Right lung (tissue), 10 donors: ENCODE measurements around the gene ARHGAP28. TPM values are rescaled to one million over a fixed set of nuclear protein-coding genes. Genes with fewer than 3 reads are reported as not detected.
A peak's percentile ranks its signal among the peaks of the same experiment; 100 is the strongest.

ENCODE experiments used
- DNase-seq, 2 donors: peaks; one replicate each; pipeline ENCODE4 v3.0.0-alpha.2; 2013
- long read RNA-seq, 8 donors: transcript quantifications; one replicate each; lab custom pipeline, GENCODE V29; 2026
- polyA plus RNA-seq, 5 donors: library from polyadenylated mRNA; unstranded; fragments of 120-200 nt; gene quantifications; one replicate each; pipeline versions ENCODE4 v1.2.1 to v1.2.3, GENCODE V29; 2013; ENCODE audit warnings: inconsistent platforms in 1 of 5, low replicate concordance in 1 of 5; ENCODE audit not compliant: insufficient read length in 5 of 5, insufficient read depth in 1 of 5

Gene ARHGAP28, protein sequence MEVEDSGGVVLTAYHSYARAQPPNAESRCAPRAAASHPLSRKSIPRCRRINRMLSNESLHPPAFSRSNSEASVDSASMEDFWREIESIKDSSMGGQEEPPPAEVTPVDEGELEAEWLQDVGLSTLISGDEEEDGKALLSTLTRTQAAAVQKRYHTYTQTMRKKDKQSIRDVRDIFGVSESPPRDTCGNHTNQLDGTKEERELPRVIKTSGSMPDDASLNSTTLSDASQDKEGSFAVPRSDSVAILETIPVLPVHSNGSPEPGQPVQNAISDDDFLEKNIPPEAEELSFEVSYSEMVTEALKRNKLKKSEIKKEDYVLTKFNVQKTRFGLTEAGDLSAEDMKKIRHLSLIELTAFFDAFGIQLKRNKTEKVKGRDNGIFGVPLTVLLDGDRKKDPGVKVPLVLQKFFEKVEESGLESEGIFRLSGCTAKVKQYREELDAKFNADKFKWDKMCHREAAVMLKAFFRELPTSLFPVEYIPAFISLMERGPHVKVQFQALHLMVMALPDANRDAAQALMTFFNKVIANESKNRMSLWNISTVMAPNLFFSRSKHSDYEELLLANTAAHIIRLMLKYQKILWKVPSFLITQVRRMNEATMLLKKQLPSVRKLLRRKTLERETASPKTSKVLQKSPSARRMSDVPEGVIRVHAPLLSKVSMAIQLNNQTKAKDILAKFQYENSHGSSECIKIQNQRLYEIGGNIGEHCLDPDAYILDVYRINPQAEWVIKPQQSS
- 100 to 1,000 TPM; 144 to 304 (median 225) TPM for polyA plus RNA-seq
- long read RNA-seq, donor 1, transcript ARHGAP28-203 (18 exons, 2,295 nt) = major isoform, 20 of 139 reads
- long read RNA-seq, donor 1, transcript ARHGAP28-211 (1 exons, 1,960 nt) = minor isoform, 14 of 139 reads
- long read RNA-seq, donor 1, partial matches to known transcripts = 104 of 139 reads
- long read RNA-seq, donor 1, other reads (novel, unspliced or antisense) = 0 of 139 reads
- long read RNA-seq, donor 2, full-length matches to known transcripts = 14 of 14 reads
- long read RNA-seq, donor 2, partial matches to known transcripts = 0 of 14 reads
- long read RNA-seq, donor 2, other reads (novel, unspliced or antisense) = 0 of 14 reads
- long read RNA-seq, donor 3, transcript ARHGAP28-211 (1 exons, 1,960 nt) = minor isoform, 5 of 101 reads
- long read RNA-seq, donor 3, transcript ARHGAP28-203 (18 exons, 2,295 nt) = major isoform, 11 of 101 reads
- long read RNA-seq, donor 3, partial matches to known transcripts = 84 of 101 reads
- long read RNA-seq, donor 3, other reads (novel, unspliced or antisense) = 0 of 101 reads
- long read RNA-seq, donor 4, full-length matches to known transcripts = 22 of 27 reads
- long read RNA-seq, donor 4, partial matches to known transcripts = 5 of 27 reads
- long read RNA-seq, donor 4, other reads (novel, unspliced or antisense) = 0 of 27 reads
- long read RNA-seq, donor 5, full-length matches to known transcripts = 26 of 35 reads
- long read RNA-seq, donor 5, partial matches to known transcripts = 9 of 35 reads
- long read RNA-seq, donor 5, other reads (novel, unspliced or antisense) = 0 of 35 reads
- long read RNA-seq, donor 6, full-length matches to known transcripts = 19 of 19 reads
- long read RNA-seq, donor 6, partial matches to known transcripts = 0 of 19 reads
- long read RNA-seq, donor 6, other reads (novel, unspliced or antisense) = 0 of 19 reads
- long read RNA-seq, donor 7, transcript ARHGAP28-211 (1 exons, 1,960 nt) = minor isoform, 6 of 24 reads
- long read RNA-seq, donor 7, transcript ARHGAP28-203 (18 exons, 2,295 nt) = major isoform, 17 of 24 reads
- long read RNA-seq, donor 7, partial matches to known transcripts = 0 of 24 reads
- long read RNA-seq, donor 7, other reads (novel, unspliced or antisense) = 0 of 24 reads
- long read RNA-seq, donor 8, partial matches to known transcripts = 8 of 14 reads
- long read RNA-seq, donor 8, other reads (novel, unspliced or antisense) = 0 of 14 reads

DNA sequence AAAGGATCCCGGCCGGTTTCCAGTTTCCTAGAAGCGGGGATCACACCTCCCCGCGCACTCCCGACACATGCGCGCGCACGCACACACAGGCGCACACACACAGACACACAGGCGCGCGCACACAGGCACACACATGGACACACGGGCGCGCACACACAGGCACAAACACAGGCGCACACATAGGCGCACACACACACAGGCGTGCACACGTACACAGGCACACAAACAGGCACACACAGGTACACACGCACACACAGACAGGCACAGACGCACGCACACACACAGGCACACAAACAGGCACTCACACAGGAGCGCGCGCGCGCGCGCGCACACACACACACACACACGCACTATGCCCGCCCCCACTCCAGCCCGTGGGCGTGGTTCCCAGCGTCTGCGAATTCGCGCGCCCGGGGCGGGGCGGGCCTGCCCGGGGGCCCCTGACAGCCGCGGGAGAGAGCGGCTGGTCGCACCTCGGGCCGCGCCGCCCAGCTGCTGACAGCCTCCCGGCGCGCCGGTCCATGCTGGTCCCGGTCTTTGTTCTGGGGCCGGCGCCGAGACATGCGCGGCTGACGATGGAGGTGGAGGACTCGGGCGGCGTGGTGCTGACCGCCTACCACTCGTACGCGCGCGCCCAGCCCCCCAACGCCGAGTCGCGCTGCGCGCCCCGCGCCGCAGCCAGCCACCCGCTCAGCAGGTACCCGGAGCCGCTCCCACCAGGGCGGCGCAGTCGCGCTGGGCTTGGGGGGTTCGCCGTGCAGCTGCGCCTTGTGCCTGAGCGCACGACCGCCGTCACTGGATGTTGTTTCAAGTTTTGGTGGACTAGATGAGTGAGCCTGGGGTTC, at the start of gene ARHGAP28:
TSS of gene ARHGAP28 (plus strand) at position 470 of the 845 bp plus-strand sequence. CDS start at position 576, 106 bp downstream.
- peak; percentile 95 to 97 for DNase-seq

- DNase-seq = no peak
Measured at GRCh38 chr18:6681331-6681875, 48.1 kb upstream of the ARHGAP28 start.

GRCh38 chr18:6682437-6683111, 46.9 kb upstream of the ARHGAP28 start:
- DNase-seq = no peak

GRCh38 chr18:6683112-6683876, 46.2 kb upstream of the ARHGAP28 start:
- no peak for DNase-seq

- no peak for DNase-seq
Measured at GRCh38 chr18:6687676-6688075, 41.8 kb upstream of the ARHGAP28 start.

DNA sequence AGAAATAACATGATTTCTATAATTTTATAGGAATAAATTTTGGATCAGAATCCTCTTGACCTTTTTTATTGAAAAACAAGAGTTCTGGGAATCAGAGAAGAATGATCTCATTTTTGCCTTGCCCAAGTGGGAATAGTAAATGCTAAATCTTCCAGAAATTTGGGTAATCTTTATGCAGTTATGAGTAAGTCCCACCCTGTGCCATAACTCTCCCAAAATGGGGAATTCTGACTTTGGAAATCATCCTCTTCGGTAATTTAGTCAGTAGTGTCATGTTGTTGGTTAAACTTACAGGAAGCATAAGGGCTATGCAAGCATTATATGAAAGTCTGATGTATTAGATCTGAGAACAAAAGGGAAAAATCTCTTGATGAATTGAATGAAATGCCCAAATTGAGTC, 20.6 kb upstream of the ARHGAP28 start:
- DNase-seq = no peak

- no peak for DNase-seq
Measured at GRCh38 chr18:6711467-6711866, 18.0 kb upstream of the ARHGAP28 start.

DNA sequence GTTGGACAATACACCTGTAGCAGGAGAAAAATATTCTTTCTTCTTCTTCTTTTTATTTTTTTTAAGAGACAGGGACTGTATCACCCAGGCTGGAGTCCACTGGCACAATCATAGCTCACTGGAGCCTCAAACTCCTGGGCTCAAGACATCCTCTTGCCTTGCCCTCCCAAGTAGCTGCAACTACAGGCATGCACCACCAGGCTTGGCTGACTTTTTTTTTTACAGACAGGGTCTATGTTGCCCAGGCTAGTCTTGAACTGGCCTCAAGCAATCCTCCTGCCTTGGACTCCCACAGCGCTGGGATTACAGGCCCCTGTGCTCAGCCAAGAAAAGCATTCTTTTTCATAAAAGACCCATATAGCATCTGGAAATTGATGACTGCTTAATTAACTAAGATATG, 17.1 kb upstream of the ARHGAP28 start:
- DNase-seq = no peak

GRCh38 chr18:6714010-6714409, 15.5 kb upstream of the ARHGAP28 start:
- DNase-seq = no peak

DNA sequence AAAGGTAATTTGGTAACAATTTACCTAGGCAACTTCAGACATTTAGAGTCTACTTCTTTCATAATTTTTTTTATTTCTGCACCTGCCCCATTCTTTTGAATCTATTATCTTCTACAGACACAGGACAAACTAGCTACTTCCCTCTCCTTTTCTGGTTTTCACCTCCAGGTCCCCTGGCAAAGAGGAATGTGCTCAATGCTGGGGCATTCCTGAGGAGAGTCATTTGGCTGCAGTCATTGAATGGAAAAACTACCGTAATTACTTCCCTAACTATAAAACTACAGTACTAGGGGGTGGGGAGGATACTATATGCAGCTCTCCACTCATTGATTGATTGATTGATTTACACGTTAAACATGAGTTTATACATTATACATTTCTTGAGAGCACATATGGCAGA, 11.2 kb upstream of the ARHGAP28 start:
- DNase-seq = no peak

- no peak for DNase-seq
Measured at GRCh38 chr18:6719098-6719846, 10.2 kb upstream of the ARHGAP28 start.

- DNase-seq = no peak
Measured at GRCh38 chr18:6719910-6720683, 9.4 kb upstream of the ARHGAP28 start.

GRCh38 chr18:6721755-6722154, 7.8 kb upstream of the ARHGAP28 start:
- DNase-seq = no peak

DNA sequence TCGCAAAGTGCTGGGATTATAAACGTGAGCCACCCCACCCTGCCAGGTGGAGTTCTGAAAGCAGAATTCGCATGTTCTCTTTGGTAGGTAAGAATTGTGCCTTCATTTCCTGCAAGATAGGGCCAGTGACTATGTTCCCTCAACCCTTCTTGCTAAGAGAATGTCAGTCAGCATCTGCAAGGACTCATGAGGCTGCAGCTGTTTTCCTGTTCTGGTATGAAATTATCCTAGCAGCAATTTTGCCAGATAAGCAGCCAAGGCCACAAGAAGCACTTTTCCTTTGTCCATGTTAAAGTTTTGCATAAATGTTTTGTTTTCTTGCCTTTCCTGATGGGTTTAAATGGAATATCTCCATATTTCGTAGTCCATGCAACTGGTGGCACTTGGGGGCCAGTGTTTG, 6.8 kb upstream of the ARHGAP28 start:
- DNase-seq = peak in 1 of 2 donors; percentile 62

DNA sequence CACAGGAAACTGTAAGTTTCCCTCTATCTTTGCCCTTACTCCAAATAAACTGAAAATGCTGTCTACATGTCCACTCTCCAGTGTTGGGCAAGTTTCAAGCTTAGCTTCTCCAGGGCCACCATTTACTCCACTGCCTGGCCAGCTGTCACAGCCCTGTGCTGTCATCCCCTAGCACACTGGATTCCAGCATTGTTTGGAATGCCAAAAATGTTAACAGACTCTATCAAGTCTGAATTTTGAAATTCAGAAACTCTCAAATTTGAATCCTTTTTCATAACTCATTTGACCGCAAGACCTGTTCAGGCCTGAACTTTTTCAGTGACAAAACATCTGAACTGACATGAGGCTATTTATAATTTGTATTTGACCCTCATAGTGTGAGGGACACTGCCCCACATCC, 5.2 kb upstream of the ARHGAP28 start:
- no peak for DNase-seq

GRCh38 chr18:6728331-6728730, 1.2 kb upstream of the ARHGAP28 start:
- DNase-seq = no peak
